ENCODE results near the gene FMO2.

Gene FMO2, protein sequence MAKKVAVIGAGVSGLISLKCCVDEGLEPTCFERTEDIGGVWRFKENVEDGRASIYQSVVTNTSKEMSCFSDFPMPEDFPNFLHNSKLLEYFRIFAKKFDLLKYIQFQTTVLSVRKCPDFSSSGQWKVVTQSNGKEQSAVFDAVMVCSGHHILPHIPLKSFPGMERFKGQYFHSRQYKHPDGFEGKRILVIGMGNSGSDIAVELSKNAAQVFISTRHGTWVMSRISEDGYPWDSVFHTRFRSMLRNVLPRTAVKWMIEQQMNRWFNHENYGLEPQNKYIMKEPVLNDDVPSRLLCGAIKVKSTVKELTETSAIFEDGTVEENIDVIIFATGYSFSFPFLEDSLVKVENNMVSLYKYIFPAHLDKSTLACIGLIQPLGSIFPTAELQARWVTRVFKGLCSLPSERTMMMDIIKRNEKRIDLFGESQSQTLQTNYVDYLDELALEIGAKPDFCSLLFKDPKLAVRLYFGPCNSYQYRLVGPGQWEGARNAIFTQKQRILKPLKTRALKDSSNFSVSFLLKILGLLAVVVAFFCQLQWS

DNA sequence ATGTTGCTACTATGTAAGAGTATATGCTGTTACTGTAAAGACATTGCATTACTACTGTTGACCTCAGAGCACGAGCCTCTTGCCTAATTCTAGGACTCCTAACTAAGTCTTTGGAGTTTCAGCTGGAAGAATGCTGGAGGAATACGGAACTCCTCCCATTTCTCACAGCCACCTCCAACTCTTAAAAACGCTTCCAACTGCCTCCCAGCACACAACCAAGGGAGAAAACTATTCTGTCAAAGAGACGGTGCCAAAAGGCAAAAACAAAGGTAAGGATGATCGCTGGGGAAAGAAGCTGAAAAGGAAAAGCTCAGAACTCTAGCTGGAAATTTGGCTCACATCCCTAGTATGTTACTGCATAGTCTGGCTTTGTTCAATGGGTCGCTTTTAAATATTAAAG, at the start of gene FMO2:
TSS of gene FMO2 (plus strand) at position 210 of the 400 bp plus-strand sequence. CDS start 414 bp downstream, outside the sequence.
- DNase-seq: no peak

- no peak for DNase-seq
These were observed 47.5 kb upstream of the FMO2 start for GRCh38 chr1:171137580-171137979.

GRCh38 chr1:171138980-171139379, 46.1 kb upstream of the FMO2 start:
- DNase-seq: no peak

DNA sequence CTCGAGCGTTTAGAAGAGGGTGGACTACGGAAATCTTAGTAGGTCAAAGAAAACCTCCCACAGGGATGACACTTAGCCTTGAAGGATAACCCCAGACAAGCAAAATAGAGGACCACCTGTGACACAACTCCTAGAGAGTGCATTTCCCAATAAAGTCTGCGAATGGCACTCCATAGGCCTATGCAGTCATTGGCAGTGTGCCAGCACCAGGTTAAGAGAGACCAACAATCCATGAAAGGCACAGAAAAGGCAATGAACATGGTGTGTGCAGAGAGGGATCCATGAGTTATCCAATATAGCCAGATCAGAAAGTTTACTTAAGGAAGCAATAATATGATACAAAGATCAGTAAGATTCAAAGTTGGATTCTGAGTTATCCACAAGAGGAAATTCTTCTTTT, 45.2 kb upstream of the FMO2 start:
- DNase-seq: no peak

- no peak for DNase-seq
These were observed 44.7 kb upstream of the FMO2 start for GRCh38 chr1:171140401-171140800.

- no peak for DNase-seq
These were observed 44.0 kb upstream of the FMO2 start for GRCh38 chr1:171140956-171141687.

DNA sequence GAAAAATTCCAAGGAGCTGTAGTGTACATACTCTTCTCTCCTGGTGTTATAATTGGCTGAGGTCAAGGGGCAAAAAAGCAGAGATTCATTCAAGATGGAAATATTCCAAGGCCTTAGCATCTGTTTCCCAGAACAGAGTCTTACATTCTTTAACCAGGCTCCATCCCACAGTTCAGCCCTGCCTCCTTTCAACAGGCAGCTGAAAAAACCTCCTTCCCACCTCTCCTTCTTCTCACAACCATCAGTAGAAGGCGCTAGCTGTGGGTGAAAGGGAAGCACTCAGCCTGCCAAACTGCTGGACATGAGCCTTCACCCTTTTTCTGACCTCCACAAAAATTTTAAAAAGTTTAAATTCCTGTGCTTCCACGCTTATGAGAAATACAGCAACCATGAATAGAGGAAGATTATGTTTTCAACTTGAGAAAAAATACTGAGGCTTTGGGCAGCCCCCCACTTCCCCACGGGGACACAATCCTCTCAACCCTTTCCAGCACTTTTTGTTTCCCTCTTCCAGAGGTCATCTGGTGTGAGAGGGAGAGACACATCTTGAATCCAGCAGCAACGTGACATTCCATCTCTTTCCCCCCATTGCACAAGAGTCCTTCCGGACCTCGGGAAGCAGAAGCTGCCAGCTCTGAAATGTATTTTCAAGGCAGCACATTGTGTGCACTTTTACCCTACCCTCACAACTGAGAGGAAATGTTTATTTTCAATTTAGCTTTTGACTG, 43.2 kb upstream of the FMO2 start:
- DNase-seq: no peak

DNA sequence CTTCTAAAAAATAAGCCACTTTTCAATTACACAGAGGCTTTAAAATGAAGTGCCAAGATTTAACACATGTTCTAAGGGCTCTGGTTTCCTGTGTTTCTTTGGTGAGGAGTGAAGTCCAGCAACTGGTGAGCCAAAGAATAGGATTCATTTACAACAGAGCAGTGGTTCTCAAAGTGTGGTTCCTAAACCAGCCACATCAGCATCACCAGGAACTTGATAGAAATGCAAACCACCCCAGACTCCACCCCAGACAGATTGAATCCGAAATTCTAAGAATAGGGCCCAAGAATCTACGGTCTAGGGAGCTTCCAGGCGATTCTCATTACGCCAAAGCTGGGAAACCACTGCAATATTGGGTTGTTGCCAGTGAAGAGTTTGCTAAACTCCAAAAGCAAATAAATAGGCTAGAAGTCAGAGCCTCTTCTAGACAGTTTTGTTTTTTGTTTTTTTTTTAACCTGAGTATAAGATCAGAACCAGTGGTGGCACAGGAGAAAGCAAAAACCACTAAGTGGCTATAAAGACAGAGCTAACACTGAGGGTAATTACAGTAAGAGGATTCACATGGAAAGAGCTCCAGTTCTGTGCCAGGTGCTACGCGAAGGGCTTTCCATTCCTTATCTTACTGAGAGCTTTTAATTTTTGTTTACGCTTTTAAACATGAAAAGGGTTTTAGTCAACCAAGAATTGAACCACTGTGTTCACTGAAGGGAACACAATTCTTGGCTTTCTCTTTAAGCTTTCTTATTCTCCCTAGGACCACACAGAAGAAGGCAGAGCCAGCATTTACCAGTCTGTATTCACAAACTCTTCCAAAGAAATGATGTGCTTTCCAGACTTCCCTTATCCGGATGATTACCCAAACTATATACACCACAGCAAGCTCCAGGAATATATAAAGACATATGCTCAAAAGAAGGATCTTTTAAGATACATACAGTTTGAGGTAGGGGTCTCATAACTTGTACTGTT, 42.4 kb upstream of the FMO2 start:
- no peak for DNase-seq

DNA sequence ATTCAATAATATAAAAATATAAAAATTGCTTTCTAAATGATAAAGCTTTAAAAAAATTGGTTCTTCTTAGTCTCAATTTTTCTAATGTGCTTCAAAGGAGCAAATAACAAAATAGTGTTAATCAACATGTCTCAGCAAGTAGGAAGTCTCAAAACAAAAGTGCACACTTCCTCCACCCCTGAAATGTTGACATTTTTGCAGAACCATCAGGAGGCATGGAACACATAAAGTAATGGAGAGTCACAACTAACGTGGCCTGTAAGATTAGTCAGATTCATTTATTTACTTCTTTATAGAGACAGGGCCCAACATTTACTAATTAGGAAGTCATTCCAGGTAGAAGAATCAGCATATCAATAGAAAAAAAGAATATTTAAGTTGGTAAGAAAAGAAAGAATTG, 34.9 kb upstream of the FMO2 start:
- no peak for DNase-seq

DNA sequence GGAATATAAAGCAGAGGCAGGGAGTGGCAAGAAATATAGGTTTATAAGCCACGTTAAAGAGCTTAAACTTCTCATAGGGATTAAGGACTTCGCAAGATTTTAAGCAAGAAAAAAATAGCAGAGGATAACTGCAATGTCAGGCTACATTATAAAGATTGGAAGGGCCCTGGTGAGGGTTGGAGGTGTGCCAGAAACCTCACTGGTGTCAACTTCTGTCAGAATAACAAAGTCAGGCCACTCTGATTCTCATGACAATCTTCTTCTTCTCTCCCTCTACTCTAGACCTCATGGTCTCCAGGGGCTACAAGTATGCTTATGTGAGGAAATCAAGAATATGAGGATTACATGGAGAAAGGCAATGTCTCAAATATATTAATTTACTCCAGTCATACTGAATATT, 32.6 kb upstream of the FMO2 start:
- no peak for DNase-seq

- DNase-seq: no peak
These were observed 29.6 kb upstream of the FMO2 start for GRCh38 chr1:171155484-171155883.

DNA sequence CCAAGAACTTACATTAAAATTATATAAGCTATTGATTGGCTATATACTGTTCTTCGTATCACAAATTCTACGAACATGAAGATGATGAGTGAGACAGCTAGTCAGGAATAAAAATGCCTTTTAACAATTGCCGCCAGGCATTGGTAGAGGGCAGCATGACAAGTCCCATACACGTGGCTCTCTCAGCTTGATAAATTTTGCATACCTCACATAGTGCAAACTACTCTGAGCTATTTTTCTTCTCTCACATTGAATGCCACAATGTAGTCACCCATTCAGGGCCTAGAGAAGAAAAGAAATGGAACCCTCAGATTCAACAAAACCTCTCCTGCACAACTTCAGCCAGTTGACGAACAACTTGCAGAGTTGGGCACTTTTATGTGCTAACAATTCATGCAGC, 27.0 kb upstream of the FMO2 start:
- no peak for DNase-seq

- no peak for DNase-seq
These were observed 26.5 kb upstream of the FMO2 start for GRCh38 chr1:171158551-171158950.

DNA sequence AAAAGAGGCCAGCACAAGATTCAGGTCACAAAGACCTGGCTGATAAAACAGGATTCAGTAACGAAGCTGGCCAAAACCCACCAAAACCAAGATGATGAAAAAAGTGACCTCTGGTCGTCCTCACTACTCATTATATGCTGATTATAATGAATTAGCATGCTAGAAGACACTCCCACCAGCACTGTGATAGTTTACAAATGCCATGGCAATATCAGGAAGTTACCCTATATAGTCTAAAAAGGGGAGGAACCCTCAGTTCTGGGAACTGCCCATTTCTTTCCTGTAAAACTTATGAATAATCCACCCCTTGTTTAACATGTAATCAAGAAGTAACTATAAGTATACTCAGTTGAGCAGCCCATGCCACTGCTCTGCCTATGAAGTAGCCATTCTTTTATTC, 26.0 kb upstream of the FMO2 start:
- DNase-seq: no peak

DNA sequence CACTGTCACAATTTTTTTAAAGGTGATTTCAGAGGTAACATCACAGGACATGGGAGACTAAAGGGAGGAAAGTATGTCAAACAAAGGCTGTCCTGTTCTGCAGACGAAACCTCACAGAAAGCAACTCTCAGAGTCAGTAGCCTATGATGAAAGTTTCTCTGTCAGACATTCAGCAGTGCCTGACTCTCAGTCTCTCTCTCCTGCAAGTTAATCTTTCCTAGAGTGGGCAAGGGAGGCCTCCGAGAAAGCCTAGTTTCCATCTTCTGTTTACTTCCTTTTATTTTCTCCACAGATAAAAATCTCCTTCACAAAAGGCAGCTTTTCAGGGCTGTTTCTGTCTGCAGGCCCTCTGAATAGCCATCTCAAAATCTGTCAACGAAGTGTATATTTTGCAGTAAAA, 24.9 kb upstream of the FMO2 start:
- no peak for DNase-seq

DNA sequence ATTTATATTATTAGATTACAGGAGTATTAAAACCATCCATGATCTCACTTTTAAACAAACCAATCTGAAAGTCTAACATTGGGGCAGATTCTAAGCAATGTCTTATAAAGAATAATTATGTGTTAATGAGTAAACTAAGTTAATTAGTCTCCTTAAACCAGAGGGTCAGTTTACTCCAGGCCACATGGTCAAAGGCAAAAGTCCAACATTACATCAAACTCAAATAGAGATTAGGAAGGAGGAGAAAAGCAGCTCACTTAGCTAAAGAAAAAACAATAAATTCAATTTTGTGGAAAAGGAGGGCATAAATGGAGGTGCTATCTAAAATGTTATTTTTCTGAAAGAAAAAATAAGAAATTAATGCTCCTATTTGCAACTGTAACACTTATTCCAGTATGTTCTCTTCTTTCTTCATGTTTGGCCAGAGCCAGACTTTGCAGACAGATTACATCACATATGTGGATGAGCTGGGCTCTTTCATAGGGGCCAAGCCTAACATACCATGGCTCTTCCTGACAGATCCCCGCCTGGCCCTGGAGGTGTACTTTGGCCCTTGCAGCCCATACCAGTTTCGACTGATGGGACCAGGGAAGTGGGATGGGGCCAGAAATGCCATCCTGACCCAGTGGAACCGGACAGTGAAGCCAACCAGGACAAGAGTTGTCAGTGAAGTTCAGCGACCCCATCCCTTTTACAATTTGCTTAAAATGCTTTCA, 24.3 kb upstream of the FMO2 start:
- no peak for DNase-seq

- no peak for DNase-seq
These were observed 23.7 kb upstream of the FMO2 start for GRCh38 chr1:171161431-171161830.

DNA sequence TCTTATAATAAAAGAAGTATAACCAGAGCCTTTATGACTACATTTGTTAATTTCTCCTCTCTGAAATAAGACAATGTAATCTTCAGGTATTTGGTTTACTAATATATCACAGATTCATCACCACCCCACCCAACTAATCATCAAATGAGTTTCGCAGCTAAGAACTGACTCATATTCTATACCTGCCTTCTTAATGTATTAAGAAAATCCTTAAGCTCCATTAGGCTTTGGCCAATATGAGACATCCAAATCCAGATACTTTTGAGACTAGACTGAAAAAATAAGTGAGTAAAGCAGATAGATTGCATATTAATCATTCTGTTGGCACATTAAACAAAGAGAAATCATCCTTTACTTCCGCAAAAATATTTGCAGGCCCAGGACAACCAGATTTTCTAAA, 18.7 kb upstream of the FMO2 start:
- DNase-seq: no peak

DNA sequence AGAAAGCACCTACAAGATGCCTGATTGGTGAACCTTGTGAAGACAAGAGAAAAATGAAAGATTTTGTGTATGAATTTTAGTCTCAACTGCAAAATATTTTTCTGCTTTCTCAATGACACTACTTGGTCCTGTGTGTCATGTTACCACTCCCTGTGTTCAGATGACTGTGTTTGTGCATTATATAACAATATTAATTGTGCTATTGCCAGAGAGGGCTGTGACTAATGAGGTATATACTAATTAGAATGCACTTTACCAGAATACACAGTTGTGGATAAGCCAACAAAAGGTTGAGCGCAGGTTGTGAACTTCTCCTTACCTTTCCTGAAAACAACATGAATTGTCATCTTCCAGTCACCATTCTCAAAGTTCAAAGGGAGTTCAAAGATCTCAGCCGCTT, 17.3 kb upstream of the FMO2 start:
- DNase-seq: no peak

- no peak for DNase-seq
These were observed 12.6 kb upstream of the FMO2 start for GRCh38 chr1:171172471-171172870.

- no peak for DNase-seq
These were observed 12.0 kb upstream of the FMO2 start for GRCh38 chr1:171173069-171173468.
